ENCODE measurements around the gene TARBP1. TPM values are rescaled to one million over a fixed set of nuclear protein-coding genes. Genes with fewer than 3 reads are reported as not detected.

The TARBP1 gene
- polyA plus RNA-seq, 3 donors: 41.1 to 45.0 (median 44.1) TPM

DNA sequence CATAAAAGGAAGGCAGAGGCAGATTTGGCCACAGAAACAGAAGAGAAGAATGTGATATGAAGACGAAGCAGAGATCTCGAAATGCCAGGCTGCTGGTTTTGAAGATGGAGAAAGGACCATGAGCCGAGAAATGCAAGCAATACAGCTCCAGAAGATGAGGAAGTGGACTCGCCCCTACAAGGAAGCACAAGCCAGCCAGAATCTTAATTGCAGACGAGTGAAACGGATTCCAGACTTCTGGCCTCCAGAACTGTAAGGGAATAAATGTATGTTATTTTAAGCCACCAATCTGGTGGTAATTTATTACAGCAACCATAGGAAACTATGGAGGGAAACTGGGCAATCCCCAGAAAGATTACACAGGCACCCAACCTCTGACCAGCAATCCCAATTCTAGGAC is 24.1 kb downstream of the TARBP1 start:
- DNase-seq (ENCODE audit: low read depth in 3 of 3, low spot score in 2 of 3): no peak

- no peak for DNase-seq (ENCODE audit: low read depth in 3 of 3, low spot score in 2 of 3)
Observed at GRCh38 chr1:234452406-234452965, 26.5 kb downstream of the TARBP1 start.

GRCh38 chr1:234440348-234440747 is 38.6 kb downstream of the TARBP1 start:
- no peak for DNase-seq (ENCODE audit: low read depth in 3 of 3, low spot score in 2 of 3)

GRCh38 chr1:234438579-234438978 is 40.4 kb downstream of the TARBP1 start:
- no peak for DNase-seq (ENCODE audit: low read depth in 3 of 3, low spot score in 2 of 3)

DNA sequence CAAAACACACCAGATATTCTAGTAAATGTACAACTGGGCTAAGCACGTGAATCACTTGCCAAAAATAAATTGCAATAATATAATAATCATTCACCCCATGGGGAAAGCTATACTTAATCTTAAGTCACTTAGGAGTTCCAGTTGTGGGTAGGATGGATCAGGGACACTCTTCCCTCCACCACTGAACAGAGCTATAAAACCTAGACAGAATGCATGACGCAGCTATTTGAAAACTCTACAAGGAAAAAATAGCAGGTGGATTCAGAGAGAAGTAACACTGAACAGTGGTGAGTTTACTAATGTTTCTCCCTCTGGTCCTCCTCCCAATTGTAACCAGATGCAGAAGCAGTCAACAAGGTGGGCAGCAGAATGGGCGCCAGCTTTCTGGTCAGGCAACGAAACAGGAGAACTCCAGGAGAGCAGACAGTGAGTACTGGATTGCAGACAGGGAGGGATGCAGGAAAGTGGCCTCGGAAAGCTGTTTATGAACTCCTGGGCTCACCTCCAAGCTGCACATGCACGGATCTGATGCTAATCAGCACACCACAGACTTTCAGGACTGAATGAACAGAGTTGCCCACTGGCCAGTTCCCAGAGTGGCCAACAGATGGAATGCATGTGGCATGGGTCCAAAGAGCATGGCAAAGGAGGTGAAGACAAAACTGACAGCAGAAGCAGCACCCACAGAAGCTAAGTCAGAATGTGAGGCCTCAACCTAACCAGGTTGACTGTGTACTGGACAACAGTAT is 41.4 kb downstream of the TARBP1 start:
- no peak for DNase-seq (ENCODE audit: low read depth in 3 of 3, low spot score in 2 of 3)

DNA sequence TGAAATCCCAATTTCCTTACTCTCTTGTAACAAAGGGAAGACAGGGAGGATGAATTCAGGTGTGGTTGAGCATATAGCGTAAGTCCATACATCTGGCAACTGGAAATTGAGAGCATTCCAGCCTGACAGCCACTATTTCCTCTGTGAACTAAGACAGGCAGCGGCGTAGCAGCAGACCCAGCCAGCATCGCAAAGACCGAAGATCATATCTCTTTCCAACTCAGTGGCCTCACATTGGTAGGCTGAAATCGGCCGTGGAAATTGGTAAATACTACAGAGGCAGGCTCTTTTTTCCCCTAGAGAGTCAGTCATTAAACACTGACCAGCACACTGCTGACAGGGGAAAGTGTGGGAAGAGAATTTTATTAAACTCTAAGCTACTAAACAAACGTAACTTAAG is 43.4 kb downstream of the TARBP1 start:
- no peak for DNase-seq (ENCODE audit: low read depth in 3 of 3, low spot score in 2 of 3)

DNA sequence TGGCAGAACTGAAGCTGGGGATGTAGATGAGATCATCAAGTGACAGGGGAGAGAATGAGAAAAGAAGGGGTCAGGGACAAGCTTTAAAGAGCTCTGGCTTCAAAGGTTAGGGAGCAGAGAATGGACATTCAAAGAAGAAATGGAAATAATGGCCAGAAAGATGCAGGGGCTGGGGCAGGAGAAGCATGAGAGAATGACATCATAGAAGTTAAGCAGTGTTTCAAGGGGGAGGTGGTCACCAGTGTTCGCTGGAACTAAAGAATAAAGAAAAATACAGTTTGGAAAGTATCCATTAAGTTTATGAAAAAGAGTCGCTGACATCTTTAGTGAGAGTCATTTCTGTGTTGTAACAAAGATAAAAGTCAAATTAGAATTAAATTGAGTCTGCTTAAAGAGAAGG is 44.3 kb downstream of the TARBP1 start:
- no peak for DNase-seq (ENCODE audit: low read depth in 3 of 3, low spot score in 2 of 3)

GRCh38 chr1:234433563-234434285 is 45.3 kb downstream of the TARBP1 start:
- DNase-seq (ENCODE audit: low read depth in 3 of 3, low spot score in 2 of 3): no peak

GRCh38 chr1:234431255-234431654 is 47.7 kb downstream of the TARBP1 start:
- no peak for DNase-seq (ENCODE audit: low read depth in 3 of 3, low spot score in 2 of 3)

GRCh38 chr1:234430691-234431090 is 48.3 kb downstream of the TARBP1 start:
- no peak for DNase-seq (ENCODE audit: low read depth in 3 of 3, low spot score in 2 of 3)

DNA sequence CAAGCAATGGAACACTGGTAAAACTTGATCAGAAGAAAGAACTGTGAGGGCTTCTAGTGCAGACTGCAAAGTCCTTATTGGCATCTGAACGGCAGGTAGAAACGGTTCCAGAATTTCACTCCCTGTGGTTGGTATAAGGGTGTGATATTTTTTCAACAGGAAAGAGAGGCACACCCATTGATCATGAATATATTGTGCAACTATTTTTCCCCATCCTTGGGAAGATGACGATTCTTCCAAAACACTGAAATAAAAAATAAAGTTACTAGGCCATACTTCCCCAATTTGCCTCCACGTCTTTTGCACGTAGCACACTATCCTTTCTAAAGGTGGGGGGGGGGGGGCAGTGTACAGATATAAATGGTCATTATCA is 49.6 kb downstream of the TARBP1 start:
- no peak for DNase-seq (ENCODE audit: low read depth in 3 of 3, low spot score in 2 of 3)

DNA sequence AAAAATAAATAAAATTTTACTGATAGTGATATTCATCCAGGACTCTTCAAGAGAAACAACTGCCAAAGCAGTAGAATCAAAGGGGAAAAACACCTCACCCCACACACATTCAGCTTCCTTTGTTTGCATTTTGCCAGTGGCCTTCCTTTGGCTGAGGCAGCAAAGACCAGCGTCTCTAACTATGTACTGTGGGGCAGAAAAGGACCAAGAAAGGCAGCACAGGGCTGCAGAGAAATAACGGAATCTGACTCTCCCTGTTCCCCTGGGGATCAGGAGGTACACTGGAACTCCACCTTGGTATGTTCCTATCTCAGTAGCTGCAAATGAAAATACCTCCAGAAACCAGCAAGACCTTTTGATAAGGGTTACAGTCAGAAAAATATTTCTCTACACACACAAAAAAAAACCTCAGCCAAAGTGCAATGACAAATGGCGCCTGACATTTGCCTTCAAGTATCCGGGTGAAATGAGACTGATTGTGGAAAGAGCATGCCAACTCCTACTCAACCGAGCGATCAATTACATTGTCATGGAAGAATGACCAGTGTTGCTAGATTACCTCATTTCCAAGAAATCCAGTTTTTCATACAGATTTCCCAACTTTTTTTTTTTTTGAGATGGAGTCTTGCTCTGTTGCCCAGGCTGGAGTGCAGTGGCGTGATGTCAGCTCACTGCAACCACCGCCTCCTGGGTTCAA is 50.9 kb downstream of the TARBP1 start:
- no peak for DNase-seq (ENCODE audit: low read depth in 3 of 3, low spot score in 2 of 3)

- no peak for DNase-seq (ENCODE audit: low read depth in 3 of 3, low spot score in 2 of 3)
Observed at GRCh38 chr1:234413990-234414389, 65.0 kb downstream of the TARBP1 start.

GRCh38 chr1:234413485-234413884 is 65.5 kb downstream of the TARBP1 start:
- no peak for DNase-seq (ENCODE audit: low read depth in 3 of 3, low spot score in 2 of 3)

- DNase-seq (ENCODE audit: low read depth in 3 of 3, low spot score in 2 of 3): no peak
Observed at GRCh38 chr1:234412830-234413229, 66.1 kb downstream of the TARBP1 start.

GRCh38 chr1:234409328-234409727 is 69.7 kb downstream of the TARBP1 start:
- DNase-seq (ENCODE audit: low read depth in 3 of 3, low spot score in 2 of 3): no peak

- no peak for DNase-seq (ENCODE audit: low read depth in 3 of 3, low spot score in 2 of 3)
Observed at GRCh38 chr1:234408757-234409156, 70.2 kb downstream of the TARBP1 start.

DNA sequence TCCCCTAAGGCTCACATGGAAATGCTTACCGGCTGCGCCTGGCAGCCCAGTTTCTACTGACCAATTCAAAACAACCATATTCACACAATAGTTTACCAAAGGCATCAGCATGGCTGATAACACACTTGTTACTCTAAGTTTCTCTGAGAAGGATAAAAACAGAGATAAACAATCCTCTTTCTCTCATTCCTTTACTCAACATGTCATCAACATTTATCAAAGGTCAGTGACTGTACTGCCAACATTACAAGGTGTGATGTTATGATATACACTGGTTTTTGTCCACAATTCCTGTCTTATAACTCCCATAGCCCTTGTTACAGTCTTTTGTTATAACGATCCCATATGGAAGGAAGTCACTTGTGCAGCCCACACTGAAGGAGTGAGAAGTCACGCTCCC is 72.1 kb downstream of the TARBP1 start:
- no peak for DNase-seq (ENCODE audit: low read depth in 3 of 3, low spot score in 2 of 3)

- DNase-seq (ENCODE audit: low read depth in 3 of 3, low spot score in 2 of 3): no peak
Observed at GRCh38 chr1:234405676-234406075, 73.3 kb downstream of the TARBP1 start.

DNA sequence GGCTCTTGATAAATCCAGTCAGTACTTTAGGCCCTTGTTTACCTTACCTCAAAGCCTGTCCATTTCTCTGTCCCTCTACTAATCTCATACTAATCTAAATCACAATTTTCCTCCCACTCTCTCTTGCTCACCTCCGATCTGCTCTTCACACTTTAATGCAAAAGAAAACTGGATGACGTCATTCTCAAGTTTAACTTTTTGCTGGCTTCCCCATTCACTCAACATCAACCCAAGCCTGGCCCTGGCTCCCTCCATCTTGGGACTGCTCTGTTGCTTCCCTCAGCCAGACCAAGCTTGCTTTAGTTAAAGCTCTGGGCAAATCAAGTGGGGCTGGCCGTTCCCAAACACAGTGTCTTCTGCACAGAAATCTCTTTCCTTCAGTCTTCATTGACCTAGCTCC is 76.0 kb downstream of the TARBP1 start:
- no peak for DNase-seq (ENCODE audit: low read depth in 3 of 3, low spot score in 2 of 3)

DNA sequence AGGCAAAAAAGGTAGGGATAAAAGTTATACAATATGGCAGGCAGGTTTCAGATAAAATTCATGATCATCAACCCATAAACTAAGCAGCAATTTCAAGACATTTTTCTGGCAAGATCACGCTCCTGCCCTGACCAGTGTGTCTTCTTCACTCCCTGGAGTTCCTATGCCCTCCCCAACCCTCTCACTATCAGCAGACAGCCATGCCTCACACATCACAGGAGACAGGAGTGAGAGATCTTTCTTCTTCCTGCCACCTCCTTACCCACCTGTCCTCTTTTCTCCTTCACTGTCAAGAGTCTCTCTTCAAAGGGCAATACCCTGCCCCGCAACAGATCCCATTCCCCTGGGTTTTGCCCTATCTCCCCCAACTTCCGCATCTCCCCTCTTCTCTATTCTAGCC is 77.3 kb downstream of the TARBP1 start:
- DNase-seq (ENCODE audit: low read depth in 3 of 3, low spot score in 2 of 3): no peak
